ENCODE results near the gene TRIM32.

The TRIM32 gene, protein sequence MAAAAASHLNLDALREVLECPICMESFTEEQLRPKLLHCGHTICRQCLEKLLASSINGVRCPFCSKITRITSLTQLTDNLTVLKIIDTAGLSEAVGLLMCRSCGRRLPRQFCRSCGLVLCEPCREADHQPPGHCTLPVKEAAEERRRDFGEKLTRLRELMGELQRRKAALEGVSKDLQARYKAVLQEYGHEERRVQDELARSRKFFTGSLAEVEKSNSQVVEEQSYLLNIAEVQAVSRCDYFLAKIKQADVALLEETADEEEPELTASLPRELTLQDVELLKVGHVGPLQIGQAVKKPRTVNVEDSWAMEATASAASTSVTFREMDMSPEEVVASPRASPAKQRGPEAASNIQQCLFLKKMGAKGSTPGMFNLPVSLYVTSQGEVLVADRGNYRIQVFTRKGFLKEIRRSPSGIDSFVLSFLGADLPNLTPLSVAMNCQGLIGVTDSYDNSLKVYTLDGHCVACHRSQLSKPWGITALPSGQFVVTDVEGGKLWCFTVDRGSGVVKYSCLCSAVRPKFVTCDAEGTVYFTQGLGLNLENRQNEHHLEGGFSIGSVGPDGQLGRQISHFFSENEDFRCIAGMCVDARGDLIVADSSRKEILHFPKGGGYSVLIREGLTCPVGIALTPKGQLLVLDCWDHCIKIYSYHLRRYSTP

DNA sequence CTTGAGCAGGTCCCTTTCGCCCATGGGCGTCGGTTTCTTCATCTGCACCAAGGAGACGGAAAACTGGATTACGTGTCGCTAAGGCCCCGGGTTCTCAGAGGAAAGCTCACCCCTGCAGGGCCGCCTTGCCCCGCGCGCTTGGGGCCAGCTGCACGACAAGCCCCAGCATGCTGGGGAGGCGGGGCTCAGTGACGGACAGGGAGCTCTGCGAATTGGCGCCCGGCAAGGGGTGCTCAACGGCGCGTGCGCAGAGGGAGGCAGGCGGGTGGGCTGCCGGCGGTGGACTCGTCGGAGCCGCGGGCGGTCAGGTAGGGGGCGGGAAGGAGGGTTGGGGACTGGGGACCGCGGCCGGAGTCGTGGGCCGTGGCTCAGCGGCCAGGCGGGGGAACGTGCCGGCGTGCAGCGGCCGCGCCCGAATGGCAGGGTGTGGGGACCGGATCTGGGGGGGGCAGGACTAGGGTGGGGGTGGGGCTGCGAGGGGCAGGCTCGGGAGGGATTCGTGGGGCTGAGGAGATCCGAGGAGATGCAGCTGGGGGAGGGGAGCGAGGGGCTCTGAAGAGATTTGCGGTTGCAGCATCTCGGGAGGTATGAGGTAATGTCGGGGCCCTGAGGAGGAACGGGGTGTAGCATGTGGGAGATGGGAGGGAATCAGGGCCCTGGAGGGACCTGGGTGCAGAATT lies at the start of gene TRIM32:
Gene TRIM32, plus strand, starts transcription at position 232 of the 680 bp plus-strand sequence. CDS start 10,438 bp downstream, outside the sequence.
- Histone ChIP-seq H3K27me3 (ENCODE audit: control insufficient read depth, insufficient read depth, low read length) (no peaks in the 10 kb centered on the region; the same call in 1 of the 2 replicates), H3K4me3 (ENCODE audit: low read depth, low read length) (peak within 1 kb of the TSS; percentile 68), H3K9ac (ENCODE audit: low read length) (peak within 1 kb of the TSS; percentile 66), H3K4me1 (ENCODE audit: control insufficient read depth, insufficient read depth, low read length) (peaks cover 12% of the 10 kb centered on the region; the same call in 1 of the 2 replicates), H3K36me3 (ENCODE audit: control insufficient read depth, insufficient read depth, low read length) (no peaks in the 10 kb centered on the region), H3K27ac (ENCODE audit: low read depth, low read length) (0 out of 2 replicates have a peak within 1 kb of the TSS, but pooled peaks have one; percentile 5), H3K9me3 (ENCODE audit: control insufficient read depth, insufficient read depth, low read depth, low read length) (peaks cover 10% of the 10 kb centered on the region; the same call in 1 of the 2 replicates)

- Histone ChIP-seq H3K27ac (ENCODE audit: low read depth, low read length) (no peak overlapping the region), H3K4me3 (ENCODE audit: low read depth, low read length) (no peak overlapping the region), H3K27me3 (ENCODE audit: control insufficient read depth, insufficient read depth, low read length) (no peaks in the 10 kb centered on the region), H3K9me3 (ENCODE audit: control insufficient read depth, insufficient read depth, low read depth, low read length) (no peaks in the 10 kb centered on the region), H3K4me1 (ENCODE audit: control insufficient read depth, insufficient read depth, low read length) (no peaks in the 10 kb centered on the region), H3K36me3 (ENCODE audit: control insufficient read depth, insufficient read depth, low read length) (no peaks in the 10 kb centered on the region), H3K9ac (ENCODE audit: low read length) (no peak overlapping the region)
Measured at GRCh38 chr9:116639251-116639741, 47.8 kb upstream of the TRIM32 start.

DNA sequence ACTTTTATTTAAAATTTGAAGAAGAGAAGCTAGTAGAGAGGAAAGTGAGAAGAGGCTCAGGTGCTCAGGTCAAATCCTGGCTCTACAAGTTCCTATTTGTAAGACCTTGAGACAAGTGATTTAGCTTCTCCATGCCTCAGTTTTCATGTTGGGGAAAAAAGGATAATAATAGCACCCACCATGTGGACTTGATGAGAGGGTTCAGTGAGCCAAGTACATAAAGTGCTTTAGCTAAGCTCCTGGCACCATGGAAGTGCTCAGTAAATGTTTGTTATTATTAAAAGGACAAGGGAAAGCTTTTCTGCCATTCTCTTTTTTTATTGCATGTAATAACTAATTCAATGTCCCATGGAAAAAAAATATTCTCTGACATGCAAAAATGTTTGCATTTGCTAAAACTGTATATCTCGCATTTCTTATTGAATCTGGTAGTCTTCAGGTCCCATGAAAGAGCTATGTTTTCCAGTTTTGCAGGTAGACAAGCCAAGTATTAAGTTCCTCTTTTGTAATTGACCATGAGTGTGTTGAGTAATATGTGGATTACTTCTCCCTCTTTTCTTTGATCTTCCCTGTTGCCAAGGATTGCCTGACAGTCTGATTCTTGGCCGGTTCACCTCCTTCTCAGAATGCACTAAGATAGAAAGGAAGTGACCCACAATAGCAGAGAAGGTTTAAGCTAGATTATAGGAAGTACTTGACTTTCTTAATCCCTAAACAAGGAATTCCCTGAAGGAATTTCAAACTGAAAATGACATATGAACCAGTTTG lies 45.6 kb upstream of the TRIM32 start:
- Histone ChIP-seq H3K4me3 (ENCODE audit: low read depth, low read length) (no peak overlapping the region), H3K9ac (ENCODE audit: low read length) (no peak overlapping the region), H3K27ac (ENCODE audit: low read depth, low read length) (no peak overlapping the region), H3K9me3 (ENCODE audit: control insufficient read depth, insufficient read depth, low read depth, low read length) (no peaks in the 10 kb centered on the region), H3K27me3 (ENCODE audit: control insufficient read depth, insufficient read depth, low read length) (no peaks in the 10 kb centered on the region), H3K4me1 (ENCODE audit: control insufficient read depth, insufficient read depth, low read length) (no peaks in the 10 kb centered on the region), H3K36me3 (ENCODE audit: control insufficient read depth, insufficient read depth, low read length) (no peaks in the 10 kb centered on the region)

- Histone ChIP-seq H3K9ac (ENCODE audit: low read length) (no peak overlapping the region), H3K4me1 (ENCODE audit: control insufficient read depth, insufficient read depth, low read length) (no peaks in the 10 kb centered on the region), H3K4me3 (ENCODE audit: low read depth, low read length) (no peak overlapping the region), H3K9me3 (ENCODE audit: control insufficient read depth, insufficient read depth, low read depth, low read length) (no peaks in the 10 kb centered on the region), H3K27me3 (ENCODE audit: control insufficient read depth, insufficient read depth, low read length) (no peaks in the 10 kb centered on the region), H3K27ac (ENCODE audit: low read depth, low read length) (no peak overlapping the region), H3K36me3 (ENCODE audit: control insufficient read depth, insufficient read depth, low read length) (no peaks in the 10 kb centered on the region)
Measured at GRCh38 chr9:116643691-116644090, 43.4 kb upstream of the TRIM32 start.

DNA sequence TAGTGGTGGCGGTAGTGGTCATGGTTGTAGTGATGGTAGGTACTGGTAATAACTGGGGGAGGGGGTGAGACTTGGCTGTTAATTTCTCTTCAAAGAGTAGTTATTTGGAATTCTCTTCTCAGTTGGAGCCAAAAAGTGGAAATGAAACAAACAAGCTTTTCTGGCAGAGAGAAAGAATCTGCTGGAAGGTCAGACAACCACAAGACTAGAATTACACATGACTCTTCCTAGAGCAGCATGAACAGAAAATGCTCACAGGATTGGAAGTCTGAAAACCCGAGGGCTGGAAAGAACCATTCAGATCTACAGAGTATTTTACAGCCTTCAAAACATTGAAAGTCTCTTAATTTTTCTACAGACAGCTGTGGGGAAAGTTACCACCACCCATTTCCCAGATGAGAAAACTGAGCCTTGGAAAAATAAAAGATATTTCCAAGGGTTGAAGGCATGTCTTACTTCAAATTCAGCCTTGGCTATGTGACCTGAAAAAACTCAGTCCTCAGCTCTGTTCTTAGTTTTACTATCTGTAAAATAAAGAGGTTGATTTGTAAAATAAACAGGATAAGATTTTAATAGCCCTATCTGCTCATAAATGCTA lies 42.9 kb upstream of the TRIM32 start:
- no peaks in the 10 kb centered on the region for H3K27me3 ChIP-seq (ENCODE audit: control insufficient read depth, insufficient read depth, low read length)
- H3K36me3 ChIP-seq (ENCODE audit: control insufficient read depth, insufficient read depth, low read length), result no peaks in the 10 kb centered on the region
- H3K4me1 ChIP-seq (ENCODE audit: control insufficient read depth, insufficient read depth, low read length), result no peaks in the 10 kb centered on the region
- no peak overlapping the region for H3K27ac ChIP-seq (ENCODE audit: low read depth, low read length)
- no peak overlapping the region for H3K9ac ChIP-seq (ENCODE audit: low read length)
- no peak overlapping the region for H3K4me3 ChIP-seq (ENCODE audit: low read depth, low read length)
- no peaks in the 10 kb centered on the region for H3K9me3 ChIP-seq (ENCODE audit: control insufficient read depth, insufficient read depth, low read depth, low read length)

- Histone ChIP-seq H3K9me3 (ENCODE audit: control insufficient read depth, insufficient read depth, low read depth, low read length) (no peaks in the 10 kb centered on the region), H3K27ac (ENCODE audit: low read depth, low read length) (no peak overlapping the region)
Measured at GRCh38 chr9:116646661-116647514, 40.2 kb upstream of the TRIM32 start.

DNA sequence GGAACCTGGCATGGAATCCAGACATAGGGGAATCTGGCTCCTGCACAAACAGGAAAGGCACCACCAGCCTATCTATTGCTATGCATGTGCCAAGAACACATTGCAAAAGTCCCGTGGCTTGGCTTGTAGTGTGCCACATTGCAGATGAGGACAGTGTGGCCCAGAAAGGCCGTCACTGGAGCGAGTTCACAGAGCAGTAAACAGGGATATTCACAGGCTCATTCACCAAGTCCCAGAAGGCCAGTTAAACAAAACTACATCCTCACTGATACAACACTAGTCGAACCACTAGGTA lies 39.6 kb upstream of the TRIM32 start:
- H3K36me3 ChIP-seq (ENCODE audit: control insufficient read depth, insufficient read depth, low read length), result no peaks in the 10 kb centered on the region
- H3K4me1 ChIP-seq (ENCODE audit: control insufficient read depth, insufficient read depth, low read length), result no peaks in the 10 kb centered on the region
- H3K9ac ChIP-seq (ENCODE audit: low read length), result no peak overlapping the region
- no peaks in the 10 kb centered on the region for H3K27me3 ChIP-seq (ENCODE audit: control insufficient read depth, insufficient read depth, low read length)
- H3K27ac ChIP-seq (ENCODE audit: low read depth, low read length), result no peak overlapping the region
- H3K9me3 ChIP-seq (ENCODE audit: control insufficient read depth, insufficient read depth, low read depth, low read length), result no peaks in the 10 kb centered on the region
- H3K4me3 ChIP-seq (ENCODE audit: low read depth, low read length), result no peak overlapping the region

More at GRCh38 chr9:116646661-116647514, 40.2 kb upstream of the TRIM32 start:
- Histone ChIP-seq H3K4me1 (ENCODE audit: control insufficient read depth, insufficient read depth, low read length) (no peaks in the 10 kb centered on the region), H3K9ac (ENCODE audit: low read length) (no peak overlapping the region), H3K36me3 (ENCODE audit: control insufficient read depth, insufficient read depth, low read length) (no peaks in the 10 kb centered on the region), H3K27me3 (ENCODE audit: control insufficient read depth, insufficient read depth, low read length) (no peaks in the 10 kb centered on the region), H3K4me3 (ENCODE audit: low read depth, low read length) (no peak overlapping the region)

DNA sequence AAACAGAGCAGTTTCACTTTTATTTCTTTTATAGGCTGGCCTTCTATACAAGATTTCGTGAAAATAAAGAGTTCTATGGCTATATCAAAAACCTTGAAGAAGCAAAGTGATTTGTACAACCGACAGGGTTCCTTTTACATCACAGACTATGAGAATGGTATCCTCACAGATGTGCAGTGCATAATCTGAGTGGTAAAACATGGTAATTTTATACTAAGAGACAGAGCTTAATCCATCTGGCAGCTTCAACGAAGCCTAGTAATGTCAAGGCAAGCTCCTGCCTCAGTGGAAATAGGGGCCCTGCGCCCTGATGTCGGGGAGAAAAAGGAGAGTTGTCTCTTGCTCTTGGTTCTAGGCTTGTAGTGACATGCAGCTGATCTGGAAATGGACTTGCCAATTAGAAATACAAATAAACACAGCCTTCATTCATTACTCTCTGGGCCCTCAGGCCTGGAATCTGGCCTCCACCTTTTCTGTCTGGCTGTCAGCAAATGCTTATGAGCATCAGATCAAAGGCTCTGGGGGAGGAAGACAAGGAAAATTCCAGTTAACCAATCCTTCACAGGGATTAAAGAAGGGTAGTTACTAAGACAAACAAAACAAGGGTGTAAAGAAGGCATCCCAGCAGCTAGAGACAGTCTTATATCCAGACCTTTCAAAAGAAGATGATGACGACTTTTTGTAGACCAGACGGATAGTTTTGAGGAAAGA lies 33.6 kb upstream of the TRIM32 start:
- Histone ChIP-seq H3K9ac (ENCODE audit: low read length) (no peak overlapping the region), H3K27ac (ENCODE audit: low read depth, low read length) (no peak overlapping the region), H3K36me3 (ENCODE audit: control insufficient read depth, insufficient read depth, low read length) (no peaks in the 10 kb centered on the region), H3K9me3 (ENCODE audit: control insufficient read depth, insufficient read depth, low read depth, low read length) (no peaks in the 10 kb centered on the region), H3K27me3 (ENCODE audit: control insufficient read depth, insufficient read depth, low read length) (no peaks in the 10 kb centered on the region), H3K4me1 (ENCODE audit: control insufficient read depth, insufficient read depth, low read length) (peaks cover 7% of the 10 kb centered on the region; the same call in 1 of the 2 replicates), H3K4me3 (ENCODE audit: low read depth, low read length) (no peak overlapping the region)

DNA sequence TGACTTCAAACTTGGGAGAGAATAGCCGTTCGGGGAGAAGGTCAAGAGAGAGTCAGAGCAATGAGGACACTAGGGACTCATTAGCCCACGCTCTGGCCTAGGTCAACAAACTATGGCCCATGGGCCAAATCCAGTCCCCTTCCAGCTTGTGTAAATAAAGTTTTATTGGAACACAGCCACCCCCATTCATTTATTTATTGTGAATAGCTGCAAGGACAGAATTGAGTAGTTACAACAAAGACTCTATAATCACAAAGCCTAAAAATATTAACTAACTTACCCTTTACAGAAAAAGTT lies 33.1 kb upstream of the TRIM32 start:
- H3K9me3 ChIP-seq (ENCODE audit: control insufficient read depth, insufficient read depth, low read depth, low read length), result no peaks in the 10 kb centered on the region
- no peak overlapping the region for H3K27ac ChIP-seq (ENCODE audit: low read depth, low read length)
- H3K4me1 ChIP-seq (ENCODE audit: control insufficient read depth, insufficient read depth, low read length), result peaks cover 7% of the 10 kb centered on the region; the same call in 1 of the 2 replicates
- no peaks in the 10 kb centered on the region for H3K27me3 ChIP-seq (ENCODE audit: control insufficient read depth, insufficient read depth, low read length)
- H3K4me3 ChIP-seq (ENCODE audit: low read depth, low read length), result no peak overlapping the region
- H3K36me3 ChIP-seq (ENCODE audit: control insufficient read depth, insufficient read depth, low read length), result no peaks in the 10 kb centered on the region
- no peak overlapping the region for H3K9ac ChIP-seq (ENCODE audit: low read length)

Measured in HUES6 (cell line).